GM18511 (cell line): ENCODE results near the gene PAPPA2.
"Not testable (repeated sequence)": the region's sequence is repeated elsewhere in the genome, so short reads cannot be mapped to it uniquely, and the experiment has no call there.

Experiments
- ATAC-seq: cut with Tn5 transposase; IDR thresholded peaks from one replicate; pipeline ENCODE4 v1.9.1; 2021; ENCODE audit warnings: mild to moderate bottlenecking, moderate library complexity; ENCODE audit not compliant: unreplicated experiment

The PAPPA2 gene

GRCh38 chr1:176551146-176551545, 88.2 kb downstream of the PAPPA2 start:
- no peak for ATAC-seq

- no peak for ATAC-seq
Observed at GRCh38 chr1:176552217-176552991, 89.4 kb downstream of the PAPPA2 start.

GRCh38 chr1:176552999-176553398, 90.0 kb downstream of the PAPPA2 start:
- ATAC-seq = no peak

GRCh38 chr1:176556288-176556687, 93.3 kb downstream of the PAPPA2 start:
- no peak for ATAC-seq

GRCh38 chr1:176557543-176558258, 94.7 kb downstream of the PAPPA2 start:
- no peak for ATAC-seq

GRCh38 chr1:176558561-176558960, 95.6 kb downstream of the PAPPA2 start:
- ATAC-seq = no peak

- no peak for ATAC-seq
Observed at GRCh38 chr1:176559474-176559873, 96.5 kb downstream of the PAPPA2 start.

- peak; percentile 81 for ATAC-seq
Observed at GRCh38 chr1:176559878-176560277, 96.9 kb downstream of the PAPPA2 start.

- ATAC-seq = no peak
Observed at GRCh38 chr1:176560681-176561080, 97.7 kb downstream of the PAPPA2 start.

- ATAC-seq = not testable (repeated sequence)
Observed at GRCh38 chr1:176561761-176562160, 98.8 kb downstream of the PAPPA2 start.

- ATAC-seq = no peak
Observed at GRCh38 chr1:176566004-176566975, 103.3 kb downstream of the PAPPA2 start.

- ATAC-seq = no peak
Observed at GRCh38 chr1:176567190-176567794, 104.3 kb downstream of the PAPPA2 start.

GRCh38 chr1:176568185-176568584, 105.2 kb downstream of the PAPPA2 start:
- ATAC-seq = no peak

- no peak for ATAC-seq
Observed at GRCh38 chr1:176574756-176575155, 111.8 kb downstream of the PAPPA2 start.

- ATAC-seq = no peak
Observed at GRCh38 chr1:176575991-176576390, 113.0 kb downstream of the PAPPA2 start.

- no peak for ATAC-seq
Observed at GRCh38 chr1:176576670-176577069, 113.7 kb downstream of the PAPPA2 start.

GRCh38 chr1:176577646-176578197, 114.7 kb downstream of the PAPPA2 start:
- no peak for ATAC-seq

- no peak for ATAC-seq
Observed at GRCh38 chr1:176579087-176579486, 116.1 kb downstream of the PAPPA2 start.

- no peak for ATAC-seq
Observed at GRCh38 chr1:176595217-176595616, 132.2 kb downstream of the PAPPA2 start.

GRCh38 chr1:176601348-176601747, 138.4 kb downstream of the PAPPA2 start:
- no peak for ATAC-seq
